Keratinocyte (primary cell): Measurements from ENCODE around the gene ERCC6.
A peak's percentile ranks its signal among the peaks of the same experiment; 100 is the strongest.

Experiments
- CTCF ChIP-seq, 3 experiments: IDR thresholded peaks in 1 of 3; conservative IDR thresholded peaks in 1 of 3; optimal IDR thresholded peaks in 1 of 3; 2 replicates in 2 of 3; 3 replicates in 1 of 3; pipeline versions ENCODE3 to v1.5.1; 2011; ENCODE audit warnings: low read length in 3 of 3, mild to moderate bottlenecking in 3 of 3, moderate library complexity in 2 of 3, control low read depth in 1 of 3, inconsistent platforms in 1 of 3; ENCODE audit not compliant: insufficient read depth in 2 of 3; ENCODE audit errors: extremely low read depth in 1 of 3
- EZH2 ChIP-seq: IDR thresholded peaks from one replicate; pipeline ENCODE4 v1.6.1; 2012; ENCODE audit warnings: inconsistent platforms, mild to moderate bottlenecking, low read length, moderate library complexity

- TF ChIP-seq CTCF (optimal IDR thresholded peaks at IDR 0.05 in 1 of 3, IDR thresholded peaks at IDR 0.05 in 1 of 3, conservative IDR thresholded peaks at IDR 0.05 in 1 of 3; ENCODE audit: extremely low read depth in 1 of 3, insufficient read depth in 2 of 3, low read length in 3 of 3) (peak in 2 of 3 experiments; percentile 12 to 22), EZH2 (no peak)
These were observed at the start of gene ERCC6 for GRCh38 chr10:49538381-49539319.
